Keratinocyte (primary cell): ENCODE data around the gene ERBB4. TPM values are rescaled to one million over a fixed set of nuclear protein-coding genes. Genes with fewer than 3 reads are reported as not detected.

Source experiments
- DNase-seq: peaks from one replicate; pipeline ENCODE4 v3.0.0-alpha.2; 2011; ENCODE audit warnings: low read depth, missing footprints, low spot score
- FAIRE-seq: peaks from 2 replicates; lab custom pipeline; 2011; peaks lifted over from hg19 to GRCh38; lab: Jason Lieb, UNC
- H2AFZ ChIP-seq: 2 replicates; pipeline ENCODE4 v1.6.0; 2012; ENCODE audit warnings: low read length, control low read depth, inconsistent platforms; ENCODE audit not compliant: control insufficient read depth
- H3K27ac ChIP-seq: 2 replicates; pipeline ENCODE4 v1.5.1; 2011; ENCODE audit warnings: low read length; ENCODE audit not compliant: control insufficient read depth, insufficient read depth
- H3K27me3 ChIP-seq: 3 replicates; pipeline ENCODE4 v1.6.0; 2011; ENCODE audit warnings: low read length; ENCODE audit not compliant: control insufficient read depth, insufficient read depth; ENCODE audit errors: extremely low read depth
- H3K36me3 ChIP-seq, 2 experiments: 2 replicates in 1 of 2; 3 replicates in 1 of 2; pipeline ENCODE4 v1.5.1; 2011; ENCODE audit warnings: low read length in 2 of 2, mild to moderate bottlenecking in 1 of 2; ENCODE audit not compliant: control insufficient read depth in 2 of 2, insufficient read depth in 2 of 2; ENCODE audit errors: extremely low read depth in 1 of 2
- H3K4me1 ChIP-seq: 3 replicates; pipeline ENCODE4 v1.5.1; 2011; ENCODE audit warnings: low read length; ENCODE audit not compliant: control insufficient read depth, insufficient read depth; ENCODE audit errors: extremely low read depth
- H3K4me2 ChIP-seq: 3 replicates; pipeline ENCODE4 v1.6.0; 2011; ENCODE audit warnings: low read depth, low read length; ENCODE audit not compliant: control insufficient read depth, insufficient read depth; ENCODE audit errors: extremely low read depth
- H3K4me3 ChIP-seq, 3 experiments: fragments of 200-600 bp in 1 of 3; sonication (generic) in 1 of 3; 2 replicates in 2 of 3; 3 replicates in 1 of 3; pipeline ENCODE4 v1.5.1; 2011 to 2016; ENCODE audit warnings: low read length in 3 of 3, mild to moderate bottlenecking in 3 of 3, control low read depth in 2 of 3, inconsistent platforms in 1 of 3, low read depth in 1 of 3, mixed read lengths in 1 of 3, mixed run types in 1 of 3, moderate library complexity in 1 of 3; ENCODE audit not compliant: control insufficient read depth in 2 of 3, insufficient read depth in 2 of 3; ENCODE audit errors: extremely low read depth in 1 of 3
- H3K79me2 ChIP-seq: 2 replicates; pipeline ENCODE4 v1.6.0; 2012; ENCODE audit warnings: low read length; ENCODE audit not compliant: control insufficient read depth, insufficient read depth
- H3K9ac ChIP-seq: 3 replicates; pipeline ENCODE4 v1.6.0; 2011; ENCODE audit warnings: low read length; ENCODE audit not compliant: control insufficient read depth, insufficient read depth; ENCODE audit errors: extremely low read depth
- H3K9me1 ChIP-seq: 3 replicates; pipeline ENCODE4 v1.6.0; 2011; ENCODE audit warnings: low read length; ENCODE audit not compliant: control insufficient read depth, insufficient read depth; ENCODE audit errors: extremely low read depth
- H3K9me3 ChIP-seq: 2 replicates; pipeline ENCODE4 v1.5.1; 2012; ENCODE audit warnings: low read depth, low read length; ENCODE audit not compliant: control insufficient read depth
- H4K20me1 ChIP-seq: 3 replicates; pipeline ENCODE4 v1.6.0; 2011; ENCODE audit warnings: low read length; ENCODE audit not compliant: control insufficient read depth, insufficient read depth; ENCODE audit errors: extremely low read depth
- EZH2 ChIP-seq: IDR thresholded peaks from one replicate; pipeline ENCODE4 v1.6.1; 2012; ENCODE audit warnings: inconsistent platforms, mild to moderate bottlenecking, low read length, moderate library complexity
- dilution Hi-C: fragments of 300-500 bp; cut with MboI; formaldehyde crosslinking; loops from one replicate; pipeline ENCODE4 v1.7.0; 2020; ENCODE audit warnings: low sequenced_read_pairs; ENCODE audit not compliant: extremely low pct_ligation_motif_present
- polyA plus RNA-seq, 5 experiments: library from polyadenylated mRNA; depleted of rRNA in 3 of 5; stranded (reverse) in 3 of 5; stranded (forward) in 1 of 5; unstranded in 1 of 5; fragments of >200 nt; gene quantifications; 1 replicate in 1 of 5; 2 replicates in 3 of 5; 3 replicates in 1 of 5; pipeline versions ENCODE4 v1.2.1 to v1.2.3, GENCODE V29; 2011 to 2012; ENCODE audit warnings: missing spikeins in 2 of 5, low read depth in 1 of 5, low replicate concordance in 1 of 5
- TF ChIP-seq, protein P1 (sequence below), 3 experiments: IDR thresholded peaks in 1 of 3; conservative IDR thresholded peaks in 1 of 3; optimal IDR thresholded peaks in 1 of 3; 2 replicates in 2 of 3; 3 replicates in 1 of 3; pipeline versions ENCODE3 to v1.5.1; 2011; ENCODE audit warnings: low read length in 3 of 3, mild to moderate bottlenecking in 3 of 3, moderate library complexity in 2 of 3, control low read depth in 1 of 3, inconsistent platforms in 1 of 3; ENCODE audit not compliant: insufficient read depth in 2 of 3; ENCODE audit errors: extremely low read depth in 1 of 3

The ERBB4 gene
- polyA plus RNA-seq, 1 donor (not counting 4 experiments of a cell fraction or from before 2014, with no cell fraction given), result 0.01 TPM

DNA sequence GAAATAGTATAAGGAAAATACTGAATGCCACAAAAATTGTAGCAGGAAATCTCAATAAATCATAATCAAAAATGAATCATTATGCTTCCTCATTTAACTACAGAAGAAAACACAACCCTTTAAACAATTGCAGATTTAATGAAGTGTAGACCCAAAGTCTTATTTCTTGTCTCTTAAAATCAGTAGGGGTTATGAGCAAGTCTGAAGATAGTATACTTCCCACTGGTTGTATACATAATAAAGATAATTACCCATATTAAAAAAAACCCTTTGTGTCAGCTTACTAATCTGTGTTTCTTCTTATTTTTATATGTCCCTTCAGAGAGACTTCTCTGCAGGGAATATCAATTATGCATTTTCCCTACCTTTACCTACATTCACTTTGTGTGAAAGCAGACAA, 504.7 kb downstream of the ERBB4 start:
- Histone ChIP-seq H2AFZ (no peak overlapping the region), H3K9me3 (no peaks in the 10 kb centered on the region), H3K27ac (no peak overlapping the region), H3K27me3 (no peaks in the 10 kb centered on the region), H3K9me1 (no peaks in the 10 kb centered on the region), H3K4me2 (no peak overlapping the region), H3K4me1 (no peaks in the 10 kb centered on the region), H3K9ac (no peak overlapping the region), H4K20me1 (no peaks in the 10 kb centered on the region), H3K4me3 (no peak overlapping the region), H3K36me3 (no peaks in the 10 kb centered on the region), H3K79me2 (no peaks in the 10 kb centered on the region)
- dilution Hi-C loops, result no loop called here
- DNase-seq (no peak), FAIRE-seq (no peak)
- no peak for TF ChIP-seq EZH2
- TF ChIP-seq, protein P1, sequence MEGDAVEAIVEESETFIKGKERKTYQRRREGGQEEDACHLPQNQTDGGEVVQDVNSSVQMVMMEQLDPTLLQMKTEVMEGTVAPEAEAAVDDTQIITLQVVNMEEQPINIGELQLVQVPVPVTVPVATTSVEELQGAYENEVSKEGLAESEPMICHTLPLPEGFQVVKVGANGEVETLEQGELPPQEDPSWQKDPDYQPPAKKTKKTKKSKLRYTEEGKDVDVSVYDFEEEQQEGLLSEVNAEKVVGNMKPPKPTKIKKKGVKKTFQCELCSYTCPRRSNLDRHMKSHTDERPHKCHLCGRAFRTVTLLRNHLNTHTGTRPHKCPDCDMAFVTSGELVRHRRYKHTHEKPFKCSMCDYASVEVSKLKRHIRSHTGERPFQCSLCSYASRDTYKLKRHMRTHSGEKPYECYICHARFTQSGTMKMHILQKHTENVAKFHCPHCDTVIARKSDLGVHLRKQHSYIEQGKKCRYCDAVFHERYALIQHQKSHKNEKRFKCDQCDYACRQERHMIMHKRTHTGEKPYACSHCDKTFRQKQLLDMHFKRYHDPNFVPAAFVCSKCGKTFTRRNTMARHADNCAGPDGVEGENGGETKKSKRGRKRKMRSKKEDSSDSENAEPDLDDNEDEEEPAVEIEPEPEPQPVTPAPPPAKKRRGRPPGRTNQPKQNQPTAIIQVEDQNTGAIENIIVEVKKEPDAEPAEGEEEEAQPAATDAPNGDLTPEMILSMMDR (optimal IDR thresholded peaks at IDR 0.05 in 1 of 3, IDR thresholded peaks at IDR 0.05 in 1 of 3, conservative IDR thresholded peaks at IDR 0.05 in 1 of 3; ENCODE audit: extremely low read depth in 1 of 3, insufficient read depth in 2 of 3, low read length in 3 of 3), result no peak

DNA sequence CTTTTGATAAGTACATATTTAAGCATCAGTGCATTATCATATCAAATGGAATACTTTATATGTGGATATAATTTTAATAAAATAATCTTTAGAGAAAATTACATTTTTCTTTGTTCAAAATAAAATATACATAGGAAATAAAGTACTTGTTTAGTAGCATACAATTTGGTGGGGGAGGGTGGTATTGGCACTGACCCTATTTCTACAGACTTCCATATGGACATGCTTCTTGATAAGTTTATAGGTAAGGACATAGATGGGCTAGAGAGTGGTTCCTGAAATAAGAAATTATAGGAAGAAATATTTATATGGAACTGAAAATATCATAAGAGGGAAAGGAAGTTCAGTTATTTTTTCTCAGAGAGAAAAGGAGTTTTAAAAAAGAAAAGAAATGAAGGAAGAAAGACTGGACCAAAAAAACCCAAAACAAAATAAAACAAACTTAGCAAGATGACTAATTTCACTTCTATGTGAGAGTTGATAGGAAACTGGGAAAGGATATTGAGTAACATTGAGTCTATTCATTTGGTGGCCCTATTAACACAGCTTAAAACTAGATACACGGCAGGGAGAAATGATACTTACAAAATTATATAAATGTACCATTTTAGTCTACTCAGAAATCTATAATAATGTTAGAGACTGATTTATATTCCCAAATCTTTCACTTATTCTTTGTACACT, 505.9 kb downstream of the ERBB4 start:
- Histone ChIP-seq H3K36me3 (no peaks in the 10 kb centered on the region), H3K27ac (no peak overlapping the region), H3K9ac (no peak overlapping the region), H3K4me2 (no peak overlapping the region), H3K4me3 (no peak overlapping the region), H4K20me1 (no peaks in the 10 kb centered on the region), H3K9me3 (no peaks in the 10 kb centered on the region), H3K9me1 (no peaks in the 10 kb centered on the region), H3K79me2 (no peaks in the 10 kb centered on the region), H2AFZ (no peak overlapping the region), H3K27me3 (no peaks in the 10 kb centered on the region), H3K4me1 (no peaks in the 10 kb centered on the region)
- DNase-seq (no peak), FAIRE-seq (no peak)
- dilution Hi-C loops, result no loop called here
- TF ChIP-seq, protein P1 (optimal IDR thresholded peaks at IDR 0.05 in 1 of 3, IDR thresholded peaks at IDR 0.05 in 1 of 3, conservative IDR thresholded peaks at IDR 0.05 in 1 of 3; ENCODE audit: extremely low read depth in 1 of 3, insufficient read depth in 2 of 3, low read length in 3 of 3), result no peak
- no peak for TF ChIP-seq EZH2
